HL-60 (cell line): Measurements from ENCODE around the gene TCEAL9.

Source experiments
- DNase-seq, 2 experiments: peaks; one replicate each; pipeline ENCODE4 v3.0.0-alpha.2; 2010 to 2020; ENCODE audit warnings: low read depth in 1 of 2, low spot score in 1 of 2
- H3K27ac ChIP-seq: fragments of 250-450 bp; sonication (Bioruptor Pico); replicated peaks from 2 replicates; pipeline ENCODE4 v1.5.1; 2020; ENCODE audit warnings: mild to moderate bottlenecking, moderate library complexity
- H3K27me3 ChIP-seq: fragments of 250-450 bp; sonication (Bioruptor Pico); 2 replicates; pipeline ENCODE4 v1.5.1; 2021; ENCODE audit warnings: mild to moderate bottlenecking, moderate library complexity; ENCODE audit not compliant: insufficient read depth, poor library complexity, severe bottlenecking
- H3K4me3 ChIP-seq: replicated peaks from 2 replicates; pipeline ENCODE4 v1.5.1; 2011; ENCODE audit warnings: mild to moderate bottlenecking, control low read depth, low read length; ENCODE audit not compliant: insufficient read depth
- CTCF ChIP-seq: IDR thresholded peaks from one replicate; pipeline ENCODE4 v1.5.1; 2011; ENCODE audit warnings: low read length, control low read depth, inconsistent platforms; ENCODE audit not compliant: insufficient read depth
- GABPA ChIP-seq: IDR thresholded peaks from 2 replicates; pipeline ENCODE4 v1.6.1; 2012; ENCODE audit warnings: low read depth
- POLR2AphosphoS5 ChIP-seq: IDR thresholded peaks from 2 replicates; pipeline ENCODE4 v1.6.1; 2012; ENCODE audit warnings: low read depth
- REST ChIP-seq: IDR thresholded peaks from 2 replicates; pipeline ENCODE4 v1.6.1; 2012; ENCODE audit warnings: low read depth; ENCODE audit not compliant: insufficient replicate concordance
- SPI1 ChIP-seq: IDR thresholded peaks from 2 replicates; pipeline ENCODE4 v1.6.1; 2012; ENCODE audit warnings: low read depth, mild to moderate bottlenecking, borderline replicate concordance

The TCEAL9 gene

GRCh38 chrX:103360916-103361315 lies 4.6 kb downstream of the TCEAL9 start:
- no peak overlapping the region for H3K4me3 ChIP-seq
- no peak overlapping the region for H3K27ac ChIP-seq
- no peak for DNase-seq
- peaks cover 8% of the 10 kb centered on the region for H3K27me3 ChIP-seq
- TF ChIP-seq GABPA (no peak), SPI1 (no peak), CTCF (no peak), REST (no peak), POLR2AphosphoS5 (no peak)

GRCh38 chrX:103361798-103362197 lies 5.5 kb downstream of the TCEAL9 start:
- DNase-seq, result no peak
- H3K4me3 ChIP-seq, result no peak overlapping the region
- peaks cover 8% of the 10 kb centered on the region for H3K27me3 ChIP-seq
- no peak overlapping the region for H3K27ac ChIP-seq
- TF ChIP-seq POLR2AphosphoS5 (no peak), SPI1 (no peak), GABPA (no peak), REST (no peak), CTCF (no peak)

GRCh38 chrX:103362474-103362873 lies 6.2 kb downstream of the TCEAL9 start:
- H3K27ac ChIP-seq, result no peak overlapping the region
- no peak overlapping the region for H3K4me3 ChIP-seq
- no peak for TF ChIP-seq CTCF
- no peak for TF ChIP-seq REST
- TF ChIP-seq GABPA, result no peak
- no peak for TF ChIP-seq POLR2AphosphoS5
- TF ChIP-seq SPI1, result no peak
- peaks cover 4% of the 10 kb centered on the region for H3K27me3 ChIP-seq
- DNase-seq, result no peak
